ENCODE data around the gene SLC44A1. TPM values are rescaled to one million over a fixed set of nuclear protein-coding genes. Genes with fewer than 3 reads are reported as not detected.

SLC44A1 gene
- total RNA-seq, 1 donor from 2014 or later = 13.9 TPM

GRCh38 chr9:105233873-105234272 is 10.6 kb upstream of the SLC44A1 start:
- Mint-ChIP-seq H3K27me3 (ENCODE audit: low read depth) (peaks cover under 1% of the 10 kb centered on the region), H3K4me3 (no peak overlapping the region), H3K4me1 (no peaks in the 10 kb centered on the region), H3K27ac (ENCODE audit: unreplicated experiment) (no peak overlapping the region), H3K36me3 (ENCODE audit: low read depth) (no peaks in the 10 kb centered on the region), H3K9me3 (no peaks in the 10 kb centered on the region)
- no peak for DNase-seq (ENCODE audit: low read depth, low spot score)
- no peak for TF ChIP-seq CTCF (conservative IDR thresholded peaks at IDR 0.05)

GRCh38 chr9:105236261-105236660 is 8.2 kb upstream of the SLC44A1 start:
- H3K36me3 Mint-ChIP-seq (ENCODE audit: low read depth) = no peaks in the 10 kb centered on the region
- no peak overlapping the region for H3K27ac Mint-ChIP-seq (ENCODE audit: unreplicated experiment)
- DNase-seq (ENCODE audit: low read depth, low spot score) = no peak
- no peak for TF ChIP-seq CTCF (conservative IDR thresholded peaks at IDR 0.05)
- no peaks in the 10 kb centered on the region for H3K9me3 Mint-ChIP-seq
- no peak overlapping the region for H3K4me3 Mint-ChIP-seq
- H3K4me1 Mint-ChIP-seq = no peaks in the 10 kb centered on the region
- peaks cover 19% of the 10 kb centered on the region for H3K27me3 Mint-ChIP-seq (ENCODE audit: low read depth)

- TF ChIP-seq CTCF (conservative IDR thresholded peaks at IDR 0.05) = no peak
- no peaks in the 10 kb centered on the region for H3K9me3 Mint-ChIP-seq
- no peak overlapping the region for H3K4me3 Mint-ChIP-seq
- no peak overlapping the region for H3K27ac Mint-ChIP-seq (ENCODE audit: unreplicated experiment)
- no peaks in the 10 kb centered on the region for H3K4me1 Mint-ChIP-seq
- H3K27me3 Mint-ChIP-seq (ENCODE audit: low read depth) = peaks cover 29% of the 10 kb centered on the region
- DNase-seq (ENCODE audit: low read depth, low spot score) = no peak
- no peaks in the 10 kb centered on the region for H3K36me3 Mint-ChIP-seq (ENCODE audit: low read depth)
Measured at GRCh38 chr9:105237246-105237645, 7.2 kb upstream of the SLC44A1 start.

GRCh38 chr9:105238302-105238701 is 6.1 kb upstream of the SLC44A1 start:
- Mint-ChIP-seq H3K4me1 (no peaks in the 10 kb centered on the region), H3K4me3 (no peak overlapping the region), H3K27ac (ENCODE audit: unreplicated experiment) (no peak overlapping the region), H3K36me3 (ENCODE audit: low read depth) (no peaks in the 10 kb centered on the region), H3K9me3 (no peaks in the 10 kb centered on the region), H3K27me3 (ENCODE audit: low read depth) (peaks cover 39% of the 10 kb centered on the region)
- DNase-seq (ENCODE audit: low read depth, low spot score) = no peak
- no peak for TF ChIP-seq CTCF (conservative IDR thresholded peaks at IDR 0.05)

- H3K4me3 Mint-ChIP-seq = peak overlapping the region; percentile 13
- H3K4me1 Mint-ChIP-seq = peaks cover 6% of the 10 kb centered on the region
- DNase-seq (ENCODE audit: low read depth, low spot score) = no peak
- H3K27me3 Mint-ChIP-seq (ENCODE audit: low read depth) = peaks cover 65% of the 10 kb centered on the region
- no peaks in the 10 kb centered on the region for H3K36me3 Mint-ChIP-seq (ENCODE audit: low read depth)
- TF ChIP-seq CTCF (conservative IDR thresholded peaks at IDR 0.05) = no peak
- no peaks in the 10 kb centered on the region for H3K9me3 Mint-ChIP-seq
- no peak overlapping the region for H3K27ac Mint-ChIP-seq (ENCODE audit: unreplicated experiment)
Measured at GRCh38 chr9:105241356-105242043, 3.0 kb upstream of the SLC44A1 start.
